ENCODE measurements around the gene MEGF6.

MEGF6 gene

GRCh38 chr1:3599816-3600215, 11.5 kb downstream of the MEGF6 start:
- TF ChIP-seq CTCF (IDR thresholded peaks at IDR 0.05; ENCODE audit: low read depth, low read length, missing control alignments), result no peak
- H3K4me3 ChIP-seq (replicated peaks; ENCODE audit: low read depth, low read length), result no peak overlapping the region
- DNase-seq (ENCODE audit: extremely low read depth, low read depth), result no peak

DNA sequence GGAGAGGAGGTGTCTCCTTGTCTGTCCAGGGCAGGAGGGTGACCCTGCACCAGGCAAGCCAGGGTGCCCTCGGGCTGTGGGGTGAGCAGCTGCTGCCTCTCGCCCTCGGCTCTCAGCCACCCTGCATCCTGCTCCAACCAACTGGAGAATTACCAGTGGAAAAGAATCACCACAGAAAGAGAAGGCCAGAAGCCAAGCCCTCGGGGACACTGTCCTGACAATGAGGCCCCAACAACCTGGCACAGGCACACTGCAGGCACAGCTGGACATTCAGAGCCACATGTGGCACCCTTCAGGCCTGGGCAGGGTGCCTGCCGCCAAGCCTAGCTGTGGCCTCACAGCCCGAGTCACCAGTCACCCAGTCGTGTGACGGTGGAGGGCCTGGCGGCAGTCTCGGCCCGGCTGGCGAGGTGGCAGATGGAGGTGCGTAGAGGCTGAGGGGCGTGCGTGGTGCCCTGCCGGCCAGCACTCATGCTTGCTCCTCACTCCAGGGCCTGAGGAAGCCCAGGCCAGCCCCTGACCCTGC, 12.0 kb downstream of the MEGF6 start:
- H3K4me3 ChIP-seq (replicated peaks; ENCODE audit: low read depth, low read length), result no peak overlapping the region
- TF ChIP-seq CTCF (IDR thresholded peaks at IDR 0.05; ENCODE audit: low read depth, low read length, missing control alignments), result no peak
- no peak for DNase-seq (ENCODE audit: extremely low read depth, low read depth)

DNA sequence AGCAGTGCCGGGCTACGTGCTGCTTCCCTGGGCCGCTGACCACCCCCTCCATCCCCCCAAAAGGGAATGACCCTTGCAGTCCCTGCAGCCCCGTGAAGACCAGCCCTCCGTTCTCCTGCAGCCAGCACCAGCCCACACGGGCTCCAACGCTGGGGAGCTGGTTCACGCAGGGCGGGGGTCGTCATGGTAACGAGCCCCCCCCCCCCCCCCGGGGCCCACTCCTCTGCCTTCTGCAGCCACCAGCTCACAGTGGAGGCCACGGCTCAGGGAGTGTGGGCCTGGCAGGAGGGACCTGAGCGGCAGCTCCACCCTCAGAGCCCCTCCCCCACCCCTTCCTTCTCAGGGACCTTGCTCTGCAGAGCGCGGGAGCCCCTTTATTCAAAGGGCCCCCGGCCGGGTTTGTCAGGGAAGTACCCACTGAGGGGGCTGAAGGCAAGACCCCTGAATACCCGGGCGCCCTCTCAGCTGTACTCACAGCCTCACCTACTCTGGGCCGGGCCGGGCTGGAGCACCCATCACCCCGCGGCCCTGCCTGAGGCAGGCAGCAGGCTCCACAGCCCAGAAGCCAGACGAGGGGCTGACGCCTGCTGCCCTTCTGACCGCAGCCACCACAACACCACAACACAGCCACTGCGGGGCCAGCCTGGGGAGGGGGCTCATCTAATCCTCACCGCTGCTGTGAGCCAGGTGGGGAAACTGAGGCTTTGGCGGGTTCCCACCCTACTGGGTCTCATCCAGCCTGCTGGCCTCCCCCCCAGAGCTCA, 12.6 kb downstream of the MEGF6 start:
- no peak for DNase-seq (ENCODE audit: extremely low read depth, low read depth)
- H3K4me3 ChIP-seq (replicated peaks; ENCODE audit: low read depth, low read length), result no peak overlapping the region
- TF ChIP-seq CTCF (IDR thresholded peaks at IDR 0.05; ENCODE audit: low read depth, low read length, missing control alignments), result no peak

- DNase-seq (ENCODE audit: extremely low read depth, low read depth), result no peak
- TF ChIP-seq CTCF (IDR thresholded peaks at IDR 0.05; ENCODE audit: low read depth, low read length, missing control alignments), result no peak
- H3K4me3 ChIP-seq (replicated peaks; ENCODE audit: low read depth, low read length), result no peak overlapping the region
These were observed 13.2 kb downstream of the MEGF6 start for GRCh38 chr1:3598051-3598491.

DNA sequence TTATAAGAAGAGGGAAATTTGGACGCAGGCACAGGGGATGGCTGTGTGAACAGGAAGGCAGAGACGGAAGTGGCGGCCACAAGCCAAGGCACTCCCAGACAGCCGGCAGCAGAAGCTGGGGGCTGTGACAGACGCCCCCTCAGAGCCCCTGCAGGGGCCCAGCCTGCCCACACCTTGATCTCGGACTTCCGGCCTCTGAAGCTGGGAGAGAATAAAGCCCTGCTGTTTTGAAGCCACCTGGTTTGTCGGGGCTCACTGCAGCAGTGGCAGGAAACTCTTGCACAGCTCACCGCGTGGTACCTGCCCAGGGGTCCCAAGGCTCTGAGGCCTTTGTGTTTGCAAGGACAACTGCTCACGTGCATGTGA, 13.7 kb downstream of the MEGF6 start:
- TF ChIP-seq CTCF (IDR thresholded peaks at IDR 0.05; ENCODE audit: low read depth, low read length, missing control alignments), result no peak
- DNase-seq (ENCODE audit: extremely low read depth, low read depth), result no peak

DNA sequence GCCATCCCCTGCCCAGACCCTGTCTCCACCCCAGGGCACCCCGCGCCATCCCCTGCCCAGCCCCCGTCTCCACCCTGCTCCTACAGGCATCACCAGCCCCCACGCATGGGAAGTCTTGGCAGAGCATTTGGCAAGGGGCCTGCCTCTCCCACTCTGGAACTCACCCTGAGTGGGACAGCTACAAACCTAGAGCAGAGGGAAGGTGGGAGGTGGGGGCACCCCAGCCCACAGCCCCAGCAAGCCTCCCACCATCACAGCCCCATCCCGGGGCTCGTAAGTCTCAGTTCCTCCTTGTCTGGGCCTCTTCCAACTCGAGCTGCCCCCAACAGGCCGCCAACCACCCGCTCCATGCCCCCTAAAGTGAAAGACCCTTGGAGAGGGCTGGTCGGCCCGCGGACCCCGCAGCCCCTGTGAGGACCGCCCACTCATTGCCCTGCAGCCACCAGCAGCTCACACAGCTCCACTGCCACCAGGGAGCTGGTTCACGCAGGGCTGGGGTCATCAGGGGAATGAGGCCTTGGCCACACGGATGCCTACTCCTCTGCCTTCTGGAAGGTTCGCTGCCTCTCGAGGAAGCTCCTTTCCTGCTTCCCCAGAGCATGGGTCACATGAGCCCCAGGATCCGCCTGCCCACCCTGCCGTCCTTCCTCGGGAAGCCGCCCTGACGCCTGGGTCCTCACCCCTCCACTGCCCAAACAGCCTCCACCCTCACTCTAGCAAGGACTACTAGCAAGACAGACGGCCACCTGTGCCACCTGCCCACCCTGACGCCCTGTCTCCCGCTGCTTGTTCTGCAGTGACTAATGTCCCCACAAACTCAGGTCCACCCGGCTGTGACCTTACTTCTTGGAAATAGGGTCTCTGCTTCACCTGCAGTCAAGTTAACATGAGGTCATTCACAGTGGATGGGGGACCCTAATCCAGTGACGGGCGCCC, 14.4 kb downstream of the MEGF6 start:
- TF ChIP-seq CTCF (IDR thresholded peaks at IDR 0.05; ENCODE audit: low read depth, low read length, missing control alignments), result no peak
- H3K4me3 ChIP-seq (replicated peaks; ENCODE audit: low read depth, low read length), result no peak overlapping the region
- DNase-seq (ENCODE audit: extremely low read depth, low read depth), result no peak

More for the DNA sequence above, 13.7 kb downstream of the MEGF6 start:
- H3K4me3 ChIP-seq (replicated peaks; ENCODE audit: low read depth, low read length), result no peak overlapping the region

Data from HFF-Myc (cell line).